RWPE2 (cell line): ENCODE results near the gene IP6K3.

Source experiments
- ATAC-seq: fragments of 200-7000 bp; cut with Tn5 transposase; 3 replicates; pipeline ENCODE4 v1.9.1; 2021; ENCODE audit warnings: low read depth
- DNase-seq: peaks from one replicate; pipeline ENCODE4 v3.0.0-alpha.2; 2020; ENCODE audit warnings: low spot score
- H3K27ac ChIP-seq: fragments of 450-650 bp; 2 replicates; pipeline ENCODE4 v1.5.1; 2017; ENCODE audit warnings: mild to moderate bottlenecking; ENCODE audit not compliant: poor library complexity, severe bottlenecking
- H3K27me3 ChIP-seq: fragments of 250-450 bp; sonication (Bioruptor Pico); 2 replicates; pipeline ENCODE4 v1.5.1; 2021; ENCODE audit warnings: mild to moderate bottlenecking, moderate library complexity; ENCODE audit not compliant: insufficient read depth, poor library complexity, severe bottlenecking
- H3K36me3 ChIP-seq: fragments of 250-450 bp; sonication (Bioruptor Pico); 2 replicates; pipeline ENCODE4 v1.5.1; 2020; ENCODE audit warnings: low read depth, mild to moderate bottlenecking, moderate library complexity
- H3K4me1 ChIP-seq: fragments of 250-450 bp; sonication (Bioruptor Pico); 2 replicates; pipeline ENCODE4 v1.5.1; 2021; ENCODE audit warnings: mild to moderate bottlenecking, moderate library complexity; ENCODE audit not compliant: insufficient read depth, poor library complexity, severe bottlenecking
- H3K4me3 ChIP-seq: fragments of 250-450 bp; sonication (Bioruptor Pico); 2 replicates; pipeline ENCODE4 v1.5.1; 2021; ENCODE audit warnings: mild to moderate bottlenecking, moderate library complexity; ENCODE audit not compliant: severe bottlenecking
- H3K9me3 ChIP-seq: fragments of 250-450 bp; sonication (Bioruptor Pico); 2 replicates; pipeline ENCODE4 v1.5.1; 2021; ENCODE audit warnings: mild to moderate bottlenecking, moderate library complexity; ENCODE audit not compliant: severe bottlenecking
- TF ChIP-seq, protein P1 (sequence below): fragments of 450-650 bp; IDR thresholded peaks from one replicate; pipeline ENCODE4 v1.5.1; 2017; ENCODE audit warnings: mild to moderate bottlenecking, moderate library complexity; ENCODE audit not compliant: poor library complexity, severe bottlenecking

The IP6K3 gene

GRCh38 chr6:33726696-33727095 is 20.0 kb downstream of the IP6K3 start:
- TF ChIP-seq, protein P1, sequence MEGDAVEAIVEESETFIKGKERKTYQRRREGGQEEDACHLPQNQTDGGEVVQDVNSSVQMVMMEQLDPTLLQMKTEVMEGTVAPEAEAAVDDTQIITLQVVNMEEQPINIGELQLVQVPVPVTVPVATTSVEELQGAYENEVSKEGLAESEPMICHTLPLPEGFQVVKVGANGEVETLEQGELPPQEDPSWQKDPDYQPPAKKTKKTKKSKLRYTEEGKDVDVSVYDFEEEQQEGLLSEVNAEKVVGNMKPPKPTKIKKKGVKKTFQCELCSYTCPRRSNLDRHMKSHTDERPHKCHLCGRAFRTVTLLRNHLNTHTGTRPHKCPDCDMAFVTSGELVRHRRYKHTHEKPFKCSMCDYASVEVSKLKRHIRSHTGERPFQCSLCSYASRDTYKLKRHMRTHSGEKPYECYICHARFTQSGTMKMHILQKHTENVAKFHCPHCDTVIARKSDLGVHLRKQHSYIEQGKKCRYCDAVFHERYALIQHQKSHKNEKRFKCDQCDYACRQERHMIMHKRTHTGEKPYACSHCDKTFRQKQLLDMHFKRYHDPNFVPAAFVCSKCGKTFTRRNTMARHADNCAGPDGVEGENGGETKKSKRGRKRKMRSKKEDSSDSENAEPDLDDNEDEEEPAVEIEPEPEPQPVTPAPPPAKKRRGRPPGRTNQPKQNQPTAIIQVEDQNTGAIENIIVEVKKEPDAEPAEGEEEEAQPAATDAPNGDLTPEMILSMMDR = no peak
- Histone ChIP-seq H3K27me3 (peaks cover 5% of the 10 kb centered on the region), H3K36me3 (no peaks in the 10 kb centered on the region), H3K9me3 (no peaks in the 10 kb centered on the region), H3K4me3 (no peak overlapping the region), H3K27ac (no peak overlapping the region), H3K4me1 (no peaks in the 10 kb centered on the region)
- DNase-seq (no peak), ATAC-seq (no peak)

- no peak overlapping the region for H3K27ac ChIP-seq
- no peaks in the 10 kb centered on the region for H3K4me1 ChIP-seq
- ATAC-seq (no peak), DNase-seq (no peak)
- H3K27me3 ChIP-seq = peaks cover 5% of the 10 kb centered on the region
- H3K4me3 ChIP-seq = no peak overlapping the region
- TF ChIP-seq, protein P1 = no peak
- H3K36me3 ChIP-seq = no peaks in the 10 kb centered on the region
- no peaks in the 10 kb centered on the region for H3K9me3 ChIP-seq
Observed at GRCh38 chr6:33725891-33726673, 20.6 kb downstream of the IP6K3 start.

GRCh38 chr6:33725222-33725621 is 21.5 kb downstream of the IP6K3 start:
- Histone ChIP-seq H3K9me3 (no peaks in the 10 kb centered on the region), H3K27me3 (peaks cover 5% of the 10 kb centered on the region), H3K4me3 (no peak overlapping the region), H3K27ac (no peak overlapping the region), H3K4me1 (no peaks in the 10 kb centered on the region), H3K36me3 (no peaks in the 10 kb centered on the region)
- ATAC-seq = no peak
- TF ChIP-seq, protein P1 = no peak
- DNase-seq = no peak

DNA sequence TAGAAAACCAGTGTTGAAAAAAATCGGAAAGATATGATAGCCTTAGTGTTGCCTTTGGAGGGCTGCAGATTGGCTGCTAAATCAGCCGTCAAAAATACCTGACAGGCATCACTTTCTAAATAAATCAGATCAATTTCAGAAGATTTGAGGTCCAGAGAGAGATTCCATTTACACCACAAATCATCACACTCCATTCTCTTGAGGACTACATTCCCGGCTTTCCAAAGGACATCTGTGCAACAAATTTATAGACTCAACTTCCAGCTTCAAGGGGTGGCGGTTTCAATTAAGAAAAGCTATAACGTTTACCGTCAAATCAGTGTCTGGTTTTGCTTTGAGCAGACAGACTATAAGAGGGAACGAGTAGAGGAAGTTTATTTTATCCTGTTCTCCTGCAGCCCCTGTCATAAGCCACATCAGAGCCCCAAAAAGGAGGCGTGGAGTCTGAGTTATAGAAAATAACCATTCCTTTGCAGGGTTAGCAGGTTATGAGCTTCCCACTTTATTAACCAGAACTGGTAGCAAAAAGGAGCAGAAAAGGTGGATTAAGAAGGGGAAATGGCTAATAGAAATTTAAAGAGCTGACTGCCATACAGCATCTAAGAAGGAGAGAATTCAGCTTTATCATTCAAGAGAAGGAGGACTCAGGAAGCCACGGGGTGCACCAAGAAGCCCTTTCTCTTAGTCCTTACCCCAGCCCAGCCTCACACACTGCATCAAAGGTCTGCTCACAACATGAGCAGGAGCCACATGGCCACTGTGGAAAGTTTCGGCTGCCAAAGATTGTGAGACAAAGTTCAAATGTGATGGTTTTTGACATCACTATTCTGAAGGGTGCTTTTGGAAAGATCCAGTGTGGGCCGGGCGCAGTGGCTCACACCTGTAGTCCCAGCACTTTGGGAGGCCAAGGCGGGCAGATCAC is 22.3 kb downstream of the IP6K3 start:
- Histone ChIP-seq H3K36me3 (no peaks in the 10 kb centered on the region), H3K27ac (no peak overlapping the region), H3K4me1 (no peaks in the 10 kb centered on the region), H3K9me3 (no peaks in the 10 kb centered on the region), H3K27me3 (peaks cover 5% of the 10 kb centered on the region), H3K4me3 (no peak overlapping the region)
- TF ChIP-seq, protein P1 = no peak
- ATAC-seq (no peak), DNase-seq (no peak)
